GF-D8 (cell line): ENCODE data around the gene SIGLEC15.
A peak's percentile ranks its signal among the peaks of the same experiment; 100 is the strongest.
"Not testable (repeated sequence)": the region's sequence is repeated elsewhere in the genome, so short reads cannot be mapped to it uniquely, and the experiment has no call there.

Experiments used
- DNase-seq: peaks from one replicate; lab custom pipeline; 2025; lab: John Stamatoyannopoulos, UW

Gene SIGLEC15

DNA sequence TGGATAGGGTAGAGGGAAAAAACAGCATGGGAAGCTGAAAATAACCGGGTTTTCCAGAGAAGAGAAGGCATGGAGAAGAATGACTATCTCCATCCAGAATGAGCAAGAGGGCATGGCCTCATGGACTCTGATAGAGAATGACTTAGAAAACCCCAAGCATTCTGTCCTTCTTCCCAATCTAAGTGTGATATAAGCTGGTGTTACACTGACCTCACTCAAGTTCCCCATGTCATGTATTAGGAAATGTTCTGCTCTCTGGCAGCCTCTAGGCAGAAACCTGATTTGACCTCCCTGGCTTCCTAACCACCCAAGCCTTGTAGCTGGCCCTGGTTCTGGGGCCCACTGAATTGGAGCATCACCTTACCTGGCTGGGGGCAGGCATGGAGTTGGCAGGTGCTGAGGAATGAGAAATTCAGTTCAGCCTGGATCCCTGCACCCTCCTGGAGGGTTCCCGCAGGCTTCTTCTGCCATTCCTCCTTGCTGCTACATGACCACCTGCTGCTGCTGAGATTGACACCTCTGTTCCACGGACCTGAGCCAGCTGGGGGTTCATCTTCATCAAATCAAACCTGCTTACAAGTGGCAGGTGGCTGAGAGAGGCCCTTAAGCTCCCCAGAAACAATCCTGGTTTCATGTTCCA lies 5.2 kb upstream of the SIGLEC15 start:
- no peak for DNase-seq

DNA sequence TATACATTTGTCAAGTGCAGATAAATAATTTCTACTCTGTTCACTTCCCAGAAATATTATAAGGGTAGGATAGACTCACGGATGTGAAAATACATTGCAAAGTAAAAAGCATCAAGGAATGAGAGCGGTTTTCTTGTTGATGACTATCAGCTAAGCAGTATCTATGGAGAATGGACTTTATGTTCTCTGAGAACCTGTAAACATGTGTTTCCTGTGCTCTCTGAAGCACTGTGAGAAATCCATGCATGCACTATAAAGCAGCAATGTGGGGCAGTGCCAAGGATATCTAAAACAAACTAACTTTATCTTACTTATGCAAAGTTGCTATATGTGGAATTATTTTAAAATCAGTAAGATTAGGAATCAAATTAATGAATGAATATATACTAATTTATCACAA lies 4.4 kb upstream of the SIGLEC15 start:
- DNase-seq: no peak

DNA sequence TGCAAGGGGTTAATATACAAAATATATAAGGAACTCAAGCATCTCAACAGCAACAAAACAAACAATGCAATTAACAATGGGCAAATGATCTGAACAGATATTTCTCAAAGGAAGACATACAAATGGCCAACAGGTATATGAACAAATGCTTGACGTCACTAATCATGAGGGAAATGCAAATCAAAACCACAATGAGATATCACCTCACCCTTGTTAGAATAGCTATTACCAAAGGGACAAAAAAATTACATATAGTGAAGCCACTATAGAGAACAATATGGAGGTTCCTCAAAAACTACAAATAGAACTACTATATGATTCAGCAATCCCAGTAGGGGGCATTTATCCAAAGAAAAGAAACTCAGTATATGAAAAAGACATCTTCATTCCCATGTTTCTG lies 3.8 kb upstream of the SIGLEC15 start:
- DNase-seq: no peak

DNA sequence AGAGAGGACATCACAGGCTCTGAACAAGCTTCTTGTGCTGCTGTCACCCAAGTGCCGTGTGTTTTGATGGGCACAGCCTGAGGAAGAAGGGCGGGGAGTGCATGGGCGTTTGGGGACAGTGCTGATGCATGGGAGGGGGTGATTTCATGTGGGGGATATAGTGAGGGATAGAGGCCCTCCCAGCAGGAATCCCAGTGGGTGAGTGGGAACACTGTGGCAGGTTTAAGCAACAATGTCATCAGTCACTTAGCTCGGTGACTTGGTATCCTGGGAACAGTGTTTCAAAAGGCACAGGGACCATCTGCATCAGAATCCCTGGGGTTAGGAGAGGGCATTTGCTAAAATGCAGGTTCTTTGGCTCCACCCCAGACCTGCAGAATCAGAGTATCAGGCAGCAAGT lies 609 bp downstream of the SIGLEC15 start:
- no peak for DNase-seq

DNA sequence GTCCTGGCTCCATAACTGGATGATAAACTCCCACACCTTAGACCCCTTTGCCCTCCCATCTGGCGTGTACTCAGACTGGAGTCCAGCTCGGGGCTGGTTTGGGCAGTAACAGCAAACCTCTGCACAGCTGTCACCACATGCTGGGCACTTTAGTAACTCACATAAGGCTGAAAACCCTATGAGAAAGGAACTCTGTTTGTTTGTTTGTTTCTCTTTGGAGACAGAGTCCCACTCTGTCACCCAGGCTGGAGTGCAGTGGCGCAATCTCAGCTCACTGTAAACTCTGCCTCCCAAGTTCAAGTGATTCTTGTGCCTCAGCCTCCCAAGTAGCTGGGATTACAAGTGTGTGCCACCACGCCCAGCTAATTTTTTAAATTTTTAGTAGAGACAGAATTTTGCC lies 1.2 kb downstream of the SIGLEC15 start:
- not testable (repeated sequence) for DNase-seq

DNA sequence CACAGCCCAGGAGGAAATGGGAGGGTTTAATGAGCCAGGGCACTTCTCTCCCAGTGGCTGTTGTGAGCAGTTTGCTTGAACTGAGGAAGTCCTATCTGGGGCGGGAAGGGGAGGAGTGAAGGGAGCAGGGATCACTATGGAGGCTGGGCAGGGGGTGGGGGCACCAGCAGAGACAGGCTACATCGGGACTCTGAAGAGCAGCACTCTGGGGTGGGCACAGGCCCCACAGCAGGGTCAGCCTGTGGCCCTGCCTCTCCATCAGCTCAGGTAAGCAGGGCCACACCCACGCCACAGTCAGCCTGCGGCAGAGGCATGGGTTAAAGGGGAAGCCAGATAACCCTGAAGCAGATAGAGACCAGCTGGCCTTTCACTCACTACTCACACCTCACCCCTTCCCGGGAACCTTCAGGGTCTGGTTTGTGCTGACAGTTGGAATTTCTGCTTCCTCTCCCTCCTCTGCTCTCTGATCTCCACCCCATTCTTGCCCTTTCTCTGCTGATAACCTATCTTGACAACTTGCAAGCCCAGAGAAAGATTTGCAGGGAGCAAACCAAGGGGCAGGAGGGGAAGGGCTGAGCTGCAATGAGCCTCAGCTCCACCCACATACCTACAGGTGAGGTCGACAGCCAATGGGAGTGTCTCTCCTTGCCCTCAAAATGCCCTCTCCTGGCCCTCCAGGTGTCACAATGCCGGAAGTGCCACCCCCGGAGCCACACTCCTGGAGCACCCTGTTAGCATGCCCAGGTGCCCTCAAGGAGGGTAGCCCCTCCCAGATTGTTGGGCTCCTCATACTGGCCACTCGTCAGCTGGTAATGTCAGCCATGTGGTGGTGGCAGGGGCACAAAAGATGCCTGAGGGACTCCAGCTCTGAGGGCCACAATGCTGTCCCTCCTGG lies 3.7 kb downstream of the SIGLEC15 start:
- peak; percentile 61 for DNase-seq

DNA sequence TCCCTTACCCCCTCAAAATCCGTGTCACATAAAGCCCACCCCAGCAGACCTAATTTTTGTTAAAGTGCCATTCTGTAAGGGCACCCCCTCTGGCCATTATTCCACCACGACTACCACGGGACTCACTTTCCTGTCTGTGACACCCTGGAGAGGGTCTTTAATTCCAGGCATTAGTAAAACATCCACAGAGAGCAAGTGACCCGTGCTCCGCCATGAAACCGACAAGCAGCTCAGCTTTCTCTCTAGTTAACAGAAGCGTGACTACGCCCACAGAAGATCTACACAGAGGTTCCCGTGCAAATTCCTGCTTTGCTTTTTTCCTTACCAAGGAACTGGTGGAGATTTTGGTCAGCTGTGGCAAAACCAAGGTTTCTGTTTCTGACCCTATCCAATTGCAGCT lies 4.4 kb downstream of the SIGLEC15 start:
- no peak for DNase-seq

DNA sequence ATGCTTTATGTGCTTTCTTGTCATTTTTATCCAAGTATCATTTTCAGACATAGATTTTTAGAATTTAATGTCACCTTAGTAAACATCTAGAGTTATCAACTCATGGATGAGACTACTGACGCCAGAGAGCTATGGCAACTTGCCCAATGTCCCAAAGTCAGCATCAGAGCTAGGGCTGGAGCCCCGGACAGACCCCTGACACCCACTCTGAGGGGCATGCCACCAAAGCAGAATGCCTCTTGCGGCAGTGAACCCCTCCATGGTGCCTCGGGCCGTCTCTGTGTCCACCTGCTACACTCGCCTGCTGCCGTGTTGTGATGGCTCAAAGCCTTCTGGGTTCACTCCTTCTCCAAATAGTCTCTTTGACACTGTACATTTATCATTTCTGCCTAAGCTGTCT lies 5.4 kb downstream of the SIGLEC15 start:
- no peak for DNase-seq

DNA sequence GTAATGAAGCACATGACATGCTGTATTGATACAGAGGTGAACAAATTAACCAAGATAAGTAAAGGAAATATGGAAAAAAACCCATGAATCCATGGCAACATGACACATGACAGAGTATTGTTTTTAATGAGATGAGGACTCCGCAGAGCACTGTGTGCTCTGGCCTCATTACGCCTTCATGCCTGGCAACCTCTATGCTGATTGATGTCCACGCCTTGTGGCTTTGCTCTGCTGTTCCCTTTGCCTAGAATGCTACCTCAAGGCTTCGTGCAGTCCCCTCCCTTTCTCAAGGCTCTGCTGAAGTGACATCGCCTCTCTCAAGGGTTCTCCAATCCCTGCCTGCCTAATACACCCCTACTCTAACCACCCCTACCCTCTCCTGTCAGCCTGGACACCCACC lies 8.4 kb downstream of the SIGLEC15 start:
- no peak for DNase-seq

DNA sequence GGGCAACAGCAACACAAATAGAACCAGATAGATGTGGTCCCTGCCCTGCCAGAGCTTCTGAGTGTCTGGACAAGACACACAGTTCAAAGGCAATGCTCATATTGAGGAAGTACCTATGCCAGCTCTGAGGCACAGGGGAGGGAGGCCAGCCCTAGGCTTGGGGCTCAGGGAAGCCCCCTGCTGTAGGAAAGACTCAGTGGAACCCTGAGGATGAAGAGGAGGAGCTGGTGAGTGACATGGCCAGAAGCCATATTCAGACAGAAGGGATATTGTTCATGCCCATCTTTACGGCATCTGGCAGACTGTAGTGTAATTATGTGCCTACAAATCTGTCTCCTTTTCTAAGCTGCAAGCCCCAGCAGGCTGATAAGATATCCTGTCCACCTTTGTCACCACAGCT lies 8.8 kb downstream of the SIGLEC15 start:
- DNase-seq: no peak

DNA sequence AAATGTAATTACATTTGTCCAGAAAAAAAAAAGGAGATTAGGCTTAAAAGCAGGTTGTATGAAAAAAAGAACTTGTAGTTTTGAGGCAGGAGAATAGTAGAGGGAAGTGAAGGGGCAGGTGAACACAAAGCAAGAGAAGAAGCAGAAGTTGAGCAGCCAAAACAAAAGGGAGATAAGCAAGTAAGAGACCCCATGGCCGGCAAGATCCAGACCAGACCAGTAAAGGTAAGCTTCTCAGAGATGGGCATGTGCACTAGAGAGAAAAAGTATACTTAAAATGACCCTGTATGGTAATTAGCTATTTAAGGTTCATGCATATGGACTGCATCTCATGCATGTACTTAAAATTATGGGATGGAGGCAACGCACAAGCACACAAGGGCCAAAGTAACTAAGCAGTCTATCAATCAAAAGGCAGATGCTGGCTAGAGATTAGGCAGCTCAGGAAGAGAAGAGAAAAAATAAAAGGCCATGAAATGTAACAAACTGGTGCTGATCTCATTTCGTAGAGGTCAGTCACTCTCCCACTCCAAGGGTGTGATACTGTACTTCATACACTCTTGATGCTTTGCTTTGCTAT lies 9.7 kb downstream of the SIGLEC15 start:
- DNase-seq: no peak

DNA sequence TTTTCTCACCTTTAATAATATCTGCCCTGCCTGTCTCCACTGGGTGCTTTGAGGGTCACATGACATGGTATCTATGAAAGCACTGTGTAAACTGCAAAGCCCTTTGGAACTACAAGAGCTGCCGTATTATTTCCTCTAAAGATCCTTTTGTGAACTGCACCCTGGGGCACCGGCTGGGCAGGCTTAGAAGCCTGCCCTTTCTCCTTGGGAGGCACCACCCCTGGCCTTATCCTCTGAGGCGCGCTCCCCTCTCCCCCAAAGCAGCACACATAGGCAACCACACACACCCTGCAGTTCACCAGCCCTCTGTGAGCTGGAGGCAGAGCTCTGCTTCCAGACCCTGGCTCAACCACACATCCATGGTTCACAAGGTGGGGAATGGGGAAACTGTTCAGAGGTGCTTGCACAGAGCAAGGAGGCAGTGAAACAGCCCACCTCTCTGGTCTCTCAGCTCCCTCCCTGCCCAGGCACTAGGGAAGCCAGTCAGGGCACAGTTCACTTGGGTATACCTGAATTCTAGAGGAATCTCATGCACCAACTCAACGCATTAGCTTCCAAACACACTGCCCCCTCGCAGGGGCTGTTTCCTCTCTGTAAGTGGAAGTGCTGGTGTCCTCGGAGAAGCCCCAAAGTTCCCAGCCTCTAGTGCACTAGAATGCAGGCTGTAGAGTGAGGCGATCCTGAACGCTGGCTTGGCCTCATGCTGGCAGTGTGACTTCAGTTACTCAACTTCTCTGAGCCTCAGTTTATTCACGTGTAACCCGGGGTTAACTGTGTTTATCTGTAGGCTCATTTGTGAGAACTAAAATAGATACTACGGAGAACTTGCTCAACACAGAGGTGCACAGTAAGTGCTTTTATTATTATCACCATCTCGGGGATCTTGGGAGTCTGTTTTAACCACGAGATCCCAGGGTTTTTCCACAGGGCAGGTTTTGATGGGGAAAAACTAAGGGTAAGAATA lies 11.0 kb downstream of the SIGLEC15 start:
- DNase-seq: no peak

DNA sequence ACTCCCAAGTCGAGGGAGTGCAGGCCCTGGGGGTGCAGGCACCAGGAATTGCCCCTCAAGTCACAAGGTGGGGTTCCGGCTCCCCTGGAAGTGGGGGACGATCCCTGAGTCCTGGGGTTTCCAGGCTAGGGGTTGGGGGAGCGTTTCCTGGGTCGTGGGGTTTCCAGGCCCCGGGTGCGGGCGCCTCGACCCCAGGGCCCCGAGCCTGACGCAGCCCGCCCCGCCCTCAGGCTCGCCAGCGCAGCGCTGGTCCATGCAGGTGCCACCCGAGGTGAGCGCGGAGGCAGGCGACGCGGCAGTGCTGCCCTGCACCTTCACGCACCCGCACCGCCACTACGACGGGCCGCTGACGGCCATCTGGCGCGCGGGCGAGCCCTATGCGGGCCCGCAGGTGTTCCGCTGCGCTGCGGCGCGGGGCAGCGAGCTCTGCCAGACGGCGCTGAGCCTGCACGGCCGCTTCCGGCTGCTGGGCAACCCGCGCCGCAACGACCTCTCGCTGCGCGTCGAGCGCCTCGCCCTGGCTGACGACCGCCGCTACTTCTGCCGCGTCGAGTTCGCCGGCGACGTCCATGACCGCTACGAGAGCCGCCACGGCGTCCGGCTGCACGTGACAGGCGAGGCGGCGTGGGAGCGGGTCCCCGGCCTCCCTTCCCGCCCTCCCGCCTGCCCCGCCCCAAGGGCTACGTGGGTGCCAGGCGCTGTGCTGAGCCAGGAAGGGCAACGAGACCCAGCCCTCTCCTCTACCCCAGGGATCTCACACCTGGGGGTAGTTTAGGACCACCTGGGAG lies 12.0 kb downstream of the SIGLEC15 start:
- DNase-seq: no peak

DNA sequence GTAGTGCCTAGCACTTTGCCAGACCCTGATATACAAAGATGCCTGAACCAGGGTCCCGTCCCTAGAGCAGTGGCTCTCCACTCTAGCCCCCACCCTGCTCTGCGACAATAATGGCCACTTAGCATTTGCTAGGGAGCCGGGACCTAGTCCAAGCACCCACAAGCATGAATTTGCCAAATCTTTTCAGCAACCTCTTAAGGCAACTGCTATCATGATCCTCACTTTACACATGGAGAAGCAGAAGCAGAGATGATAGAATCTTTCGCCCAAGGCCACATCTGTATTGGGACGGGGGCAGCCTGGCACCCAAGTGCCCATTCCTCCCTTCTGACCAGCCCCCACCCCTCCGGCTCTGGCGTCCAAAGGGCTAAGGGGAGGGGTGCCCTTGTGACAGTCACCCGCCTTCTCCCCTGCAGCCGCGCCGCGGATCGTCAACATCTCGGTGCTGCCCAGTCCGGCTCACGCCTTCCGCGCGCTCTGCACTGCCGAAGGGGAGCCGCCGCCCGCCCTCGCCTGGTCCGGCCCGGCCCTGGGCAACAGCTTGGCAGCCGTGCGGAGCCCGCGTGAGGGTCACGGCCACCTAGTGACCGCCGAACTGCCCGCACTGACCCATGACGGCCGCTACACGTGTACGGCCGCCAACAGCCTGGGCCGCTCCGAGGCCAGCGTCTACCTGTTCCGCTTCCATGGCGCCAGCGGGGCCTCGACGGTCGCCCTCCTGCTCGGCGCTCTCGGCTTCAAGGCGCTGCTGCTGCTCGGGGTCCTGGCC lies 13.0 kb downstream of the SIGLEC15 start:
- no peak for DNase-seq

DNA sequence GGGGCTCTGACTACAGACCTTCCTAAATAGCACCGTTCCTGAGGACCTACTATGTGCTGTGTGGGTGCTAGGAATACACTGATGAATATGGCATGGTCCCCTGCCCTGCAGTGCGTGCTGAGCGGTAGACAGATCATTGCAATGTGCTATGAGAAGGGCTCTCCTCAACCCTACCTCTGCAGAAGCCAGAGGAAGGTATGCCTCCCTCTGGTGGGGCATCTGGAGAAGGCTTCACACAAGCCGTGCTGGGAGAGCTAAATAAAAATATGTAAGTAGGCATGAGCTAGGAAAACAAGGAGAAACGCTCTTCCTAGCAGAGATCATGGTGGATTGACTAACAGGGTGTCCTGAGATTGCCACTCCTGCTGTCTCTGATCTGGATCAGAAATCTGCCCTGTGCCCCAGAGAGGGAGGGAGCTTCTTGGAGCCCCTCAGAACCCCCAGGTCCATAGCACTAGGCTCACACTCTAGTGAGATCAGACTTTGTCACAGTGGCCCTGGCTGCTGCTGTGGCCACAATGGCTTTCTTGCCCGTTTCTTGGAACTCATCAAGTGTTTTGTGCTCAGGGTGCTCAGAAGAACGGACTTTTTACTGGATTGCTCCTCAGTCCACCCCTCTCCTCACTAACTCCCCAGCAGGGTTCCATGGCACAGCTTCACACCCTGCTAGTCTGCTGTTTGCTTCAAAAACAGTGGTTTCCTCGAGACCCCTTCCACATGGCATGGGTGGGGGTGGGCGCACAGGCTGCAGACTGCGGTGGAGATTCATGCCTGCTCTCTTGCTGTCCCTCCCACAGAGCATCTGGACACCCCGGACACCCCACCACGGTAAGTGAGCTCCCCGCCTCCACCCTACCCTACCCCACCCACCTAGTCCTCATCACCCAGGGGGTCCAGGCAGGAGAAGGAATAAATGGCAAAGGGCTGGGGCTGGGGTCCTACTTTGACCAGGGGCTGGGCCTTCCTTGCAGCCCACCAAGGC lies 14.2 kb downstream of the SIGLEC15 start:
- peak; percentile 20 for DNase-seq

DNA sequence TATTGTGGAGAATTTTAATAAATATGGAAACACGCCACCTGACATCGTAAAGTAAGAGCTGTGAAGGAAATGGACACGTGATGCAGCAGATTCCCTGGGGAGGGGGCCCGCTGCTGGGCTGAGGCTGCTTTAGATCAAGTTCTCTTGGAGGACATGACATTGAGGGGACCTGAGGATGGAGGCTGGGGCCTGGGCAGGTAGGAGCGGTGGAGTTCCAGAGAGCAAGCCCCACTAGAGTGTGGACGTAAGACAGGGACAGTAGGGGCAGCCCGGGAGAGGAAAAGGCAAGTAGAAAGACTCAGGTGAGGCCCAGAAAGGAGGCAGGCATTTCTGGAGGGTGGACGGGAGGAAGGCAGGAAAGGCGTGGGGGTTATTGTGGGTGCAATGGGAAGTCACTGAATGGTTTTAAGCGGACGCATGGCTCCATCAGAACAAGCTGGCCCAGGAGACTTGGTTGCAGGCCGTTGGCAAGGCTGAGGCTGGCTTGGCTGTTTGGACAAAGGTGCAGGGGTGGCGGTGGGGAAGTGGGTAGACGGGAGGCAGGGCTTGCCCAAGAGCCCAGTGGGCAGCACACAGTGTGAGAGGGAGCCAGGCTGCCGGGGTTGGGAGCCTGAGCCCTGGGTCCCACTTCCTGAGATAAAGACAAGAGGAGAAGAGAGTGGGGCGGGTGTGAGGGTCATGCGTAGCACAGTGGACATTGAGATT lies 15.7 kb downstream of the SIGLEC15 start:
- DNase-seq: no peak

DNA sequence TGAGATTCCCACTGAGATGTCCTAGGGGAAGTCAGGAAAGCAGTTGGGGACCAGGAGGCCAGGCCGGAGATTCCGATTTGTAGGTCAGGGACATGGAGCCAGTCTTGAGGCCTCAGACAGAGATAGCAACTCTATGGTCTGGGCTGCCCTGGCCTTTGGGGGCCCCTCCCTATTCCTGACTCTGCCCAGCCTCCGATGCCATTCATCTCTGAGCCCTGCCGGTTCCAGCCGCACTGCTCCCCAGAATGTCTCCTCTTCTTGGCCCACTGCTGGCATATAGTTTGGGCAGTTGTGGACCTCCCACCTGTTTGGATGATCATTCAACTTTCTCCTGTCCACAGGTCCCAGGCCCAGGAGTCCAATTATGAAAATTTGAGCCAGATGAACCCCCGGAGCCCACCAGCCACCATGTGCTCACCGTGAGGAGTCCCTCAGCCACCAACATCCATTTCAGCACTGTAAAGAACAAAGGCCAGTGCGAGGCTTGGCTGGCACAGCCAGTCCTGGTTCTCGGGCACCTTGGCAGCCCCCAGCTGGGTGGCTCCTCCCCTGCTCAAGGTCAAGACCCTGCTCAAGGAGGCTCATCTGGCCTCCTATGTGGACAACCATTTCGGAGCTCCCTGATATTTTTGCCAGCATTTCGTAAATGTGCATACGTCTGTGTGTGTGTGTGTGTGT lies 16.4 kb downstream of the SIGLEC15 start:
- no peak for DNase-seq

DNA sequence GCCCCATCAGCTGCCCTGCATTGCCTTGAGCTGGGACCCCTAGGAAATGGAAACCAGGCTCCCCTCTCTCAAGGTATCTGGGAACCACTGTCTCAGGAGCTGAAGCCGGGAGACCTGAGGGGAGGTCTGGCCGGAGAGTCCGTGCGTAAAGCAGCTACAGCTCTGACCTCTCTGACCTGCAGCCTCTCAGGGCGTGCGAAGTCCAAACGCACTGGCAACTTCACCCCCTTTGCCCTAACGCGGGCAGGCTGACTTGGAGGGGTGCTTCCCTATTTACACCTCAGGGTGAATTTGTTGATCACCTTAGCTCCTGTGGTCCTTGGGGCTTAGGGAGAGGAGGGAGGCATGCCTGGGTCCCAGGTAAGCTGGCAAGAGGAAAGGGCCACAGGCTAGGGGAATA lies 17.5 kb downstream of the SIGLEC15 start:
- DNase-seq: no peak
